EH (cell line): ENCODE data around the gene C6orf141.
A peak's percentile ranks its signal among the peaks of the same experiment; 100 is the strongest.

ENCODE experiments used
- DNase-seq: peaks from one replicate; pipeline ENCODE4 v3.0.0-alpha.2; 2015; ENCODE audit warnings: low read depth

The C6orf141 gene

DNA sequence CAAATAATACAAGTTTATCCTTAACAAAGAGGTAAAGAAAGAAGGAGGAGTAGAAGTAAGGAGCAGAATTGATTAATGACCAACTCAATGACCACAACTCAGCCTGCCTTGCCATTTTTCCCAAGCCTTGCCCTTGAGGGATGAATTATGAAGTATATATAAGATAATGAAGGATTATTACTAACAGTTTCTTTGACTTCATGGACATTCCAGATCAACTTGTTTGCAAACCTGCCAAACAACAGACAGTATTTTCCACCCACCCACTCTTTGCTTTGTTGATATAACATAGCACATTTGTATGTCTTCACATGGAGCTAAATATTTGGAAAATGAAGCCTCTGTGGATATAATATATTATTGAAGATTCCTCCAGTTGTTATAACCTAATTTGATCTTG is 9.9 kb upstream of the C6orf141 start:
- no peak for DNase-seq

DNA sequence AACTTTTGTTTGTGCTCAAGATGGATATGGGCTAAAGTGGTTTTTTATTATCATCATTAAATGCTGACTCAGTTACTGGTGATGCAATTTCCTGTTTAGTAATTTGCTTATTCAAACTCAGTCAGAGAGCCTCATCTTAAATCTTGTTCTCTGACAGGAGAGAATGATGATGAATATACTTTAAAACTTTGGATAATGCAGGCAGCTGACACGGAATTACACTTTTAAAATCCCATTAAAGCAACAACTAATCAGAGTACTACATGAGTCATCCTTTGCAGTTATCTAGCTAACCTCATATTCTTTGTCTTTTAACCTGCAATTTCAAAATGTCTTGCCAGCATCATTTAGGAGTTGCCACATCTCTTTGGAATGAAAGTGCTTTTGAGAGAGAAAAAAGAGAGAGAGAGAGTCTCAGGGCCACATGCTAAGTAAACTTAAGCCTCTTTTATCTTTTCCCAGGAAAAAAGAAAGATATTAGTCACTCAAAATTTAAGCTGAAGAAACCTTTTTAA is 9.2 kb upstream of the C6orf141 start:
- peak; percentile 79 for DNase-seq

DNA sequence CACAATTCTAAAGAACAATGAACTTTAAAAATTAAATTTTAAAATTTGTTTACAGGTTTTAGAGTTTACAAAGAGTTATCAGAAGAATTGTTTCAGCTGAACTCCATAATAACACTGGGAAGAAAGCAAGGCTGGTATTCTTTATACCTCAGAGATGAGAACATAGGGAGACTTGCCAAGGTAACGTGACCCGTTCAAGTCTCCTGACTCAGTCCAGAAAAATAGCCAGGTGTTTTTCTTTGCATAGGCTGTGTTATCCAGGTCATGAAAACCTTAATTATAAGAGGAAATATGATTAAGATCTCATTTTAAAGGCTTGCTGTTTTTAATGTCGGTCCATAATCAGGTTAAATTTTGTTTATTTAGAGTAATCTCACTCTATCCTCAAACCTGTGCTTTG is 8.5 kb upstream of the C6orf141 start:
- DNase-seq = no peak

DNA sequence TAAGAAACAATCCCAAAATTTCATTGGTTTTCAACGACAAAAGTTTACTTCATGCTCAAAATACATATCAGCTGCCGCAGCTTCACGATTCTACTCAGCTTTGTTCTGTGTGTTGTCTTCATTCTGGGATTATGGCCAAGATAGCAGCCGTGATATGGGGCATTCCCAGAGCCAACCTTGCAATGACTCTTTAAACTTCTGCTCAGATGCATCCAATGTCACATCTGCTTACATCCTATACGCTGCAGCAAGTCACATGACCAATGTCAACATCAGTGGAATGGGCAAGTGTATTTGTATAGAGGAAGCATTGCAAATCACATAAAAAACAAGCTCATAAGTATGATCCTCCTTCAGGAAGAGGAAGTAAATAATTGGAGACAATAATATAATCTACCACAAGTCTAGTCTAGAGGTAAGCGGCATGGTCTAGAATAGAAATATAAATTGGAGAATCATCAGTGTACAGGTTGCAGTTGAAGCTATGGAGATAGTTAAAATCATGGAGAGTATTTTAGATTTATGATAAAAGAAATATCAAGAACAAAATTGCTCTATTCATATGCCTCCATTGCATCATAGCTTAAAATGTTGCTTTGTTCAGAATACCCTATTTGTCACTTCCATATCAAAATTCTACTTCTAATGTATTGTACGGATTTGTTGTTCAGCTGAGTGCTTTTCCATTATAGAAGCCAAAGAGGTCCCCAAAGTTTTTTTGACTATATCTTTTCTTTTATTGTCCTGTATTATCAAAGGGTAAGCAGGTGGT is 7.2 kb upstream of the C6orf141 start:
- DNase-seq = no peak

DNA sequence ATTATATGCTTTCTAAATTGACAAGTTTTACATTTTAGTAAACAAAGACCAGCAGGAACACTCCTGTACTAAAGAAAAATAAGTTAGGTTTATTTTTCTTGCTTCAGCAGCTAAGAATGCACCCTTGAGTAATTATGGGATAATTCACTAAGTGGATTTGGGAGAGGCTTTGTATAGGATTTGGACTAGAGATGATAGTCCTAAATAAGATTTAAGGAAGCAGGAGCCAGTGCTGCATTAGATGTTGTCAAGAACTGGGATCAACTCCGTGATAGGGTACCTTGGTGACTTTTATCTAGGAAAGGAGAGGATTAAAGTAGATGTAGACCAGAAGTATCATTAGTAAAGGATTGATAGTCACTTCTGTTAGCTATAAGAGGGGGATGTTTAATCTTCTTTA is 4.1 kb upstream of the C6orf141 start:
- no peak for DNase-seq

DNA sequence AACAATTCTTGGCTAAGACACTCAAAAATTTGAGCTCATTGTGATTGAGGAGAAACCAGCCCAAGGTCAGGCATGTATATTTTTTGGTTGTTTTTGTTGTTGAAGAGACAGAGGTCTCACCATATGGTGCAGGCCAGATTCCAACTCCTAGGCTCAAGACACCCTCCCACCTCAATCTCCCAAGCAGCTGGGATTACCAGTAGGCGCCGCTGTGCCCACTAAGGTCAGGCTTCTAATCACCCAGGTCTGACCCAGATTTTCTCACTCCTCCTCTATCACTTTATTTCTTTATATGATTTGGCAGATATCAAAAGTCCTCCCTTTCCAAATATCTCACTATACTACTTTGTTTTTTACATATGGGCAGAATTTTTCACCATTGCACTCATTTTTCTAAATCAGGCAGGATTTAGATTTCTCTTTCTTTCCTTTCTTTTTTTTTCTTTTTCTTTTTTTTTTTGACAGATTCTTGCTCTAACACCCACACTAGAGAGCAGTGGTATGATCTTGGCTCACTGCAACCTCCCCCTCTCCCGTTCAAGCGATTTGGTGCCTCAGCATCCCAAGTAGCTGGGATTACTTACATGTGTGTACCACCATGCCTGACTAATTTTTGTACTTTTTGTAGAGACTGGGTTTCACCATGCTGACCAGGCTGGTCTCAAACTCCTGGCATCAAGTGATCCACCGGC is 1.7 kb upstream of the C6orf141 start:
- no peak for DNase-seq

DNA sequence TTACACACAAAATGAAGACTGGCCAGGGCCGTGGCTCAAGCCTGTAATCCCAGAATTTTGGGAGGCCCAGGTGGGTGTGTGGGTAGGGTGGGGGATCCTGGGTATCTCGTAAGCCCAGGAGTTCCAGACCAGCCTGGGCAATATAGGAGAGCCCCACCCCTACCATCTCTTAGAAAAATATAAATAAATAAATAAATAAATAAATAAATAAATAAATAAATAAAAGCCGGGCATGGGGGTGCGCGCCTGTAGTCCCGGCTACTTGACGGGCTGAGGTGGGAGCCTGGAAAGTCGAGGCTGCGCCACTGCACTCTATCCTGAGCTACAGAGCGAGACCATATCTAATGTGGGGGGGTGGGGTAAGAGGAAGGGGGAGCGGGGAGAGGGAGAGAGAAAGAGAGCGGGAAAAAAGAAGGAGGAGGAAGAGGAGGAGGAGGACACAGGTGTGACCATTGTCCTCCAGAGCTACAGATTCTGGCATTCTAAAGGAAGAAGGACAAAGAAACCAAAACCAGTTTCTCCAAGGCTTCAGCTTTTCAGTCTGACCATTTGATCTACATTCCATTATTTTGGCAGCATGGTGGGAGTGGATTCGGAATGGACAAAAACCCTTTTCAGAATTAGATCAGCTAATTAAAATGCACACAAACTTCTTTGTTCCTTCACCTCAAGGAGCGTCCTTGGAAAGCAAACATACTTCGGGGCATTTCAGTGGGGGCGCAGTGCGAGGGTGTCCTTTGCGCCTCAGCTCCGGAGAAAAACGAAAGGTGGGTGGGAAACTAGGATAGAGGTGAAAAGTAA is 577 bp upstream of the C6orf141 start:
- no peak for DNase-seq

DNA sequence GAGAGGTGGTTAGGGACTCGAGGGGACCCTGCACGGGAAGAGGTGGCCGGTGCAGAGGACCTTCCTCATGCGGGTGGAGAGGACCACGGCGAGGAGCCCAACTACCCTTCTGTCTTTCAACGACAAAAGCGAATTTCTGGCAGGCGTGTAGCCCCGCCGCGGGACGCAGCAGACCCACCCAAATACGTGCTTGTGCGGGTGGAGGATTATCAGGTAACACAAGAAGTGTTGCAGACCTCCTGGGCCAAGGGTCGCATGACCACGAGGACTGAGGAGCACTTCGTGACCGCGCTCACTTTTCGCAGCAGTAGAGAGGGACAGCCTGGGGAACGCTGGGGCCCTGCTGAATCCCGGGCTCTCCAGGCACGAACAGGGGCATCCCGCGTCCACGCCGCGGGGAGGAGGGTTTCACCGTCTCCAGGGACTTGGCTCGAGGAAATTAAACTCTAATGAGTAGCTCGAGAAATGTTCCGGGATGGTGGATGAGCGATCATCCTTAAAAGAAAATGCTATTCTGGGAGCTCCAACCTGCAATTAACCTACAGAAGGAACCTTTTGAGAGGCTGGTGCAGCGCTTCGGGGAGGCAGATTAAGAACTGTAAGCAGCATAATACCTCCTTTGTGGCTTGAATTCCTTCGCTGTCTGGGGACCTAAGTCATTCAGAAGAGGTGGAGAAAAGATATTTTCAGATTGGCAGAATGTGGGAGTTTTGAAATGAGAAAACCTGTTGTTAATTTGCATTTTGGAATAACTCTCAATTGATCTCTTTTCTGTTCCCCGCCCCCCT is 804 bp downstream of the C6orf141 start:
- no peak for DNase-seq

DNA sequence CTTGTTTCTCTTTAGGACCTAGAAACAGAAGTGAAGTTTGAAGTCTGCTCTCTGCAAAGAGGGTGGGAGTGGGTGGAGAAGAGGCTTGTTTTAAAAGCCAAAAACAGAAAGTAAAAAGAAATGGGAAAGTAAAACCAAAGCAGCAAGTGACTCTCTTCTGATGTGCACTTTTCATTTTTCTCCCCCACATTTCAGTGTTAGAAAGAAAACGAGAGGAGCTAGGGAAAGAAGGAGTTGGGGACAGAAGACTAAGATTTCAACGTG is 1.3 kb downstream of the C6orf141 start:
- DNase-seq = no peak

DNA sequence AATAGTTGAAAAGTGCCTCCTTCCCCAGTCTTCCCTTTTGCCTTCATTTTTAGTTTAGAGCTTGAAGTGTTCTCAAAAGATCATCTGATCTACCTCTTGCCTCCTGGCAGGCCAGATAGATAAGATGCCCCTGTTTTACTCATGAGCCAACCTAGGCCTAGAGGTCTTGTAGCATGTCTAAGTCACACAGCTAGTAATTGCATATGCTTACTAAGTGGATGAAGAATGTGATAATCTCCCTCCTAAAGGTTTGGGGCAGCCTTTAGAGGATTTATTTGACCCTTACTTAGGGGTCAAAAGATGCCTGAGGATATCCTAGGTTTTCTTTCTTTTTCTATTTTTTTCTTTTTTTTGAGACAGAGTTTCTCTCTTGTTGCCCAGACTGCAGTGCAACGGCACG is 2.1 kb downstream of the C6orf141 start:
- DNase-seq = no peak

DNA sequence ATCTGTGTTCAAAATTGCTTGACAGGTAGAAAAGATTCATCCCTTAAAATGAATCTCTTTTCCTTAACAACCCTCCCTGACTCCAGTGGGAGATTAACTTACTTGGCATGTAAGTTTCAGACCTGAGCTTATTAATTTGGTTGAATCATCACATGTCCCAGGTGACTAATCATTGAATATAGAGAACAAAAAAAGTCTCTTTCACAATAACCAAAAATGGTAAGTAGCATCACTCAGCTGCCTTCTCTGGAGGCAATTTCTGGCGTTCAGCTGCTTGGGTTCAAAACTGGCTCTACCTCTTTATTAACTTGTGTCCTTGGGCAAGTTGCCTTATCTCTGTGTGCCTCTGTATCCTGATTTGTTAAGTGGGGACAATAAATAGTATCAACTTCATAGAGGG is 2.9 kb downstream of the C6orf141 start:
- peak; percentile 15 for DNase-seq

DNA sequence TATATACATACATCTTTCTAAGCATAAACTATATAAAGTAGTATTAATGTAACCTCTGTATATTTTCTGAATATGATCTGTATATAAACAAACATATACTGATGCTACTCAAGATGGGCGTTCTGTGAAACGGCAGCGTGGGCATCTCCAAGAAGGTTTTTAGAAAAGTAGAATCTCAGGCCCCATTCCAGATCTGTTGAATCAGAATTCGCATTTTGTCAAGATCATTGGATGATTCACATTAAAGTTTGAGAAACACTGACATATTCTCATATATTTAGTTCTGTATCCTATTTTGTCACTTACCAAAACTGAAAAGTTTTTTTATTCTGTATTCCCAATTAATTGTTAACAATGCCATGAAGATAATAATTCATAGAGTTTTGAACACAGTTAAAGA is 5.5 kb downstream of the C6orf141 start:
- no peak for DNase-seq

DNA sequence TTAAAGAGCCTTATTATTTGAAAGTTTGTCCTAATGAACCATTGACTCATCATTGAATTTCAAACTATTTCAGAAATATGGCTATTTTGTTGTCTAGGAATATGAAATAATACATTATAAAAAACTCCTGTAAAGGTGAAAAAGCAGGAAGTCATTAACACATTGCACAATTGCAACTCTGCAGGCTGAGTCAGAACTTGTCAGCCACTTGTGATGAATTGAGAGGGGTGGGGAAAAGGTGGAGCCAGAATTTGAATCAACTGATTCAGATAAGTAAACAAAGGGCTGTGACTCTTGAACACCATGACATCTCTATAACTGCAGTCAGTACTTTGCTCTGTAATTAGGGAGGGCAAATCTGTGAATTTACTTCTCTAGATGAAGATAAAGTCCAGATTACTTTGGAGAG is 6.0 kb downstream of the C6orf141 start:
- DNase-seq = peak; percentile 27

DNA sequence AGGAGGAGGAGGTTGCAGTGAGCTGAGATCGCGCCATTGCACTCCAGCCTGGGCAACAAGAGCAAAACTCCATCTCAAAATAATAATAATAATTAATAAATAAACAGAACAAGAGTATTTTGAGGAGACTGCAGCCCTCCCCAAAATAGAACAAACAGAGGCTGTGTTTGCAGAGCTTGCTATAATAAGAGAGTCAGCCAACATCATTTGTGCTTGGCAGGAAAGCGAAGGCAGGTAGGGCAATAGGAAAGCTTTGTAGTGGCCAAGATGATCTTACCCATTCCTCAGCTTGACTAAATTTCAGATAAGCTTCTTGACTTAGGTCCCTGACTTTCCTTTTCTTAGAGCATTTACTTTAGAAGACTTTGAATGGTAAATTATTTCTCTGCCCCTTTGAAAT is 6.7 kb downstream of the C6orf141 start:
- no peak for DNase-seq

DNA sequence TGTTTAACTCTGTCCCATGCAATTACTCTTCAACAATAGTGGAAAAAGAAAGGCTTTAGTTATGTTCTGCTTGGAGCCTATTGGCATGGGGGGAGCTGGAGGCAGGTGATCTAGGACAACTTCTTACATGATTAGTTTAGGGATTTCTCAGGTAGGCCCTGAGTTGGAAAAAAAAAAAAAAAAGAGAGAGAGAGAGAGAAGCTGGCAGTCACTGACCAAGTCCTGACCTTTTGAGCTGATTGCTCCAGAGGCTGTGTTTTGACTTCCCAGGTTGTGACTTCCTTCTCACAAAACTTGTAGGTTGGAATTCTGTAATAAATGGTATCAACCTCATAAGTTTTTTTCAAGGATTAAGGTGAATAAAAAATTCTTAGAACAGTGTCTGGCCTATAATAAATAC is 7.8 kb downstream of the C6orf141 start:
- DNase-seq = no peak

DNA sequence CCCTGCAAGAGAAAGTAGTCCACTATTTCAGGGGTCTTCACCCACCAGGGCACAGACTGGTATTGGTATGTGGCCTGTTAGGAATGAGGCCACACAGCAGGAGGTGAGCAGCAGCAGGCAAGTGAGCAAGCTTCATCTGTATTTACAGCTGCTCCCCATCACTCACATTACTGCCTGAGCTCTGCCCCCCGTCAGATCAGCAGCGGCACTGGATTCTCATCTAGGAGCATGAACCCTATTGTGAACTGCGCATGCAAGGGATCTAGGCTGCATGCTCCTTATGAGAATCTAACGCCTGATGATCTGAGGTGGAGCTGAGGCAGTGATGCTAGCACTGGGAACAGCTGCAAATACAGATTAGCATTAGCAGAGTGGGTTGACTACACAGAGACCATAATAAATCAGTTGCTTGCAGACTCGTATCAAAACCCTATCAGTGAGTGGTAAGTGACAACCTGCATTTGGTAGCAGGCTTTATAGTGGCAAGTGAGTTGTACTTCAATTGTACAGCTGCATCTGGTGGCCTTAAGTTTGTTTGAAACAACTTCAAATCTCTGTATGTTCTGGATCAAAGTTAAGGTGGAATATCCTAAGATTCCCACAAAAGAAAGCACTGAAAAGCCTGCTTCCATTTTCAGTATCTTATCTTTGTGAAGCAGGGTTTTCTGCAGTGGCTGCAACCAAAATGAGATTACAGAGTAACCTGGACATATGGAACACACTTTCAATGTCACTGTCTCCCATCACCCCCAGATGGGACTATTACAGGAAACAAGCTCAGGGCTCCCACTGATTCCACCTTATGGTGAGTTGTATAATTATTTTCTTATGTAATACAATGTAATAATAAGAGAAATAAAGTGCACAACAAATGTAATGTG is 12.8 kb downstream of the C6orf141 start:
- no peak for DNase-seq

DNA sequence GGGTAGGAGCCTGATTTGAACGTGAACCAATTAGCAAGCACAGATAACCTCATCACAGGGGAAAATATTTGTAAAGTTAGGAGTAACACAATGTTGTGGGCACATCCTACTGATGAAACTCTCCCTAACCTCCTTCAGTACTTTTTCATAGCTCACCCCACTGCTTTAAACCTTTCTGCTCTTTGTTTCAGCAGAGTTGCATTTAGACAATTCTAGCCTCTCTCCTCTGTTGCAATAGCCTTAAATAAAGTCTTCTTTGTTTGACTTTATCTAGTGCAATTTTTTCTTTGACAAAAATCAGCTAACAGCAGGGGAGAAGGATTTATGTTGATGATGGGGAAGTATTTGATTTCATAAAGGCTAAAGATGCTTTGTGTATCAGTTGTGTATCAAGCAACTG is 14.1 kb downstream of the C6orf141 start:
- no peak for DNase-seq

DNA sequence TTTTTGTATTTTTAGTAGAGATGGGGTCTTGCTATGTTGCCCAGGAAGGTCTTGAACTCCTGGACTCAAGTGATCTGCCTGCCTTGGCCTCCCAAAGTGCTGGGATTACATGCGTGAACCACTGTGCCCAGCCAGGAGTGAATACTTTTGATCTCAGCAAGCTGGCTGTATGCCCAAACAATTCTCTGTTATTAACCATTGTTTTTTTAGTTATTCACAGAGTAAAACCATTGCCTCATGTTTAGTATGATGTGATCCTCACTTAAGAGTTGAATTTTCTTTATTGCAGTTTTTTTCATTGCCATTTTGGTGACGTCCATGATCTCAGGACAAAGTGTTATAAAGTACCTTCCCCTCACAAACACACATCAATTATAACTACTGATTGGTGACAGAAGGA is 14.8 kb downstream of the C6orf141 start:
- no peak for DNase-seq

DNA sequence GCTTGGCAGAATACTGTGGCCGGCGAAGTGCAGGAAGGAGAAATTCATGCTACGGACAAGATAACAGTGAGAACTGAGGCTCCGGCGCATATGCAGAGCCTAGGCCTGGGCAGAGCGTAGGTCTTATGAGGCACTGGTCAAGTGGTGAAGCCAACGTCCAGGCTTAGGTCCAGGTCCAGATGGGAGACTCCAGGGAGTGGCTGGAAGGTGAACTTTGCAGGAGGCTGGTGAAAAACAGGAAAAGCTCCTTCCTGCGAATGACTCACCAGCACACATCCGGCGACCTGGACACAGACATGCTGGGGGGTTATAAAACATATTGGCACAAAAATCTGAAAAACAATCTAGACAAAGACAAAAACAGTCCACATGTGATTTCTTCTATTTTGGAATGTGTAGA is 15.4 kb downstream of the C6orf141 start:
- DNase-seq = no peak

DNA sequence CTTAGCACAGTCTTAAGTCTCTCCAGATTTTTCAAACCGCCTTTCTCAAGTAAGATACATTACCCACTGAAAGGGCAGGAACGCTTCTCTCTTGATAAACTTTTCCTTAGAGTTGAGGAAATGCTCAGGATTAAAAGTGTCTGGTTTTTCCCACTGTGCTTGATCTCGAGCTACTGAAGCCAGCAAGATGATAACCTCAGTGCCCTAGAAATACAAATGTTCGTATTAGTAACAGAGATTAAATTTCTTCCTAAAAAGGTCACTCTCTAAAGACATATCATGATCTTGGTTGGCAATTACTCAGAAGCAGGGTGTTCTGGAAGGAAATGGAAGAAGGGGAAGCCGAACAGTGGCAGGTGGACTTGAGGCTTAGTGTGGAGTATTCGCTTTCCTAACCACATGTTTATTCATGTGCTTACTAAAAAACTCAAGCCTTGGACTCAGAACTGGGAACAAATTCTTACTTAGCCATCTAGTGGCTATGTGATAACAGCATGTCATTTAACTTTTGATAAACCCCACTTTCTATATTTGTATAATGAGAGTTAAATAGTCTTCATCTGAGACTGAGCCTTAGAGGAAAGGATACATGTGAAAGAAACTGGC is 20.1 kb downstream of the C6orf141 start:
- DNase-seq = peak; percentile 2

DNA sequence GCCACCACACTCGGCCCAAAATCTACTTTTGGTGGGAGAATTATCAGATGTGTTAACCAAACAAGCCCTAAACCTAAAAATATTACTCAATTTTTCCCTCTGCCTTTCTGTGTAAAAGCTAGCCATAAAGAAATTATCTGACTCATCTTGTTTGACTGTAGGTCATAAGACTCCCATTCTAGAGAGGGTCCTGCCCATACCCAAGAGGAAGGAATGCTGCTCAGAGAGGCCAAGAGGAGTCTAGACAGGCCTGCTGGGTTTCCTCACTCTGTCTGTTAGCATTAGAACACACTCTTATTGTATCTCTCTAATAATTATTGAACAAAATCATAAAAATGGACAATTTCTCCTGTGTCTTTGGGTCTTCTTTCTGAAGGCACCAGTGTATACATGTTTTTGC is 26.1 kb downstream of the C6orf141 start:
- no peak for DNase-seq
